Activated T-cell treated with anti-CD3 and anti-CD28 coated beads for 24 hours (primary cell): ENCODE measurements around the gene DRAM1.
"Not testable (repeated sequence)": the region's sequence is repeated elsewhere in the genome, so short reads cannot be mapped to it uniquely, and the experiment has no call there.

Experiments used
- DNase-seq: peaks from one replicate; pipeline ENCODE4 v3.0.0-alpha.2; 2020; ENCODE audit warnings: low read depth

The DRAM1 gene, protein sequence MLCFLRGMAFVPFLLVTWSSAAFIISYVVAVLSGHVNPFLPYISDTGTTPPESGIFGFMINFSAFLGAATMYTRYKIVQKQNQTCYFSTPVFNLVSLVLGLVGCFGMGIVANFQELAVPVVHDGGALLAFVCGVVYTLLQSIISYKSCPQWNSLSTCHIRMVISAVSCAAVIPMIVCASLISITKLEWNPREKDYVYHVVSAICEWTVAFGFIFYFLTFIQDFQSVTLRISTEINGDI

DNA sequence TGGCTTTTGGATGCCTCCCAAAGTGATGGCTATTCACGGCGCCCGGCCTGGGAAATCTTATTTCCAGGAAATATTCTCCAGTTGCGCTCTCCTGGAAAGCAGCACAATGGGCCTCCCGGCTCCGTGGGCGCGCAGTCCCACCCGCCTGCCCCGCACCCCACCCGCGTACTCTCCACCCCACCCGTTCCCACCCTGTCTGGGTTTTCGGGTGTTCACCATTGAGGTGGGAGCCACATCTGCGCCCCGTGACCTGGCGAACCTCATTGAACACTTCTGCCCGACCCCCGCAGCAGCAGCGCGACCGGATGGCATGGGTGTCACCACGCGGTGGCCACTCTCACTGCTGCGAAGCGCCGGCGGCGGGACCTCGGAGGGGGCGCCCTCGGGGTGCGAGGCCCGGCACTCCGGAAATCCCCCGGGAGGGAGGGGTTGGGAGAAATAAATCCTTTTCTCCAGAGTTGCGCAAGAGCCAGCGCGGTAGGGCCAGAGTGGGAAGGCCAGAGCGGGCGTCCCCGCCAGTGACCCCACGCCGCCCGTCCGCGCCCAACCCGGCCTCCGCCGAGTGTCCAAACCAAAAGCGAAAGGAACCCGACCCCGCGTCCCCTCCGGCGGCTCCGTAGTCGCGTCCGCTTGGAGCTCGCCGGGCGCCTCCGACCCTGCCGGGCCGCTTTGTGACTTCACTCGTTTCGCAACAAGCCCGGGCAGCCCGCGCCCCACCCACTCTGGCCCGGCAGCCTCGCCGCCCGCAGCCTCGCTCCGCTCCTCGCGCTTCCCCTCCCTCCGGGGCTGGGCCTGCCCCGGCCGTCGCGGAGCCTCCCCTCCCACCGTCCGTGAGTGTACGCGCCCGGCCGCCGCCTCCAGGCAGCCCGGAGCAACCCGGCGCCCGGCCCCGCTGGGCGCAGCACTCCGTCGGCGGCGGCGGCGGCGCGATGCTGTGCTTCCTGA is at the start of gene DRAM1:
TSS of gene DRAM1 (plus strand) at position 720 of the 945 bp plus-strand sequence. CDS start at position 930, 210 bp downstream.
- DNase-seq, result peak; percentile 55

DNA sequence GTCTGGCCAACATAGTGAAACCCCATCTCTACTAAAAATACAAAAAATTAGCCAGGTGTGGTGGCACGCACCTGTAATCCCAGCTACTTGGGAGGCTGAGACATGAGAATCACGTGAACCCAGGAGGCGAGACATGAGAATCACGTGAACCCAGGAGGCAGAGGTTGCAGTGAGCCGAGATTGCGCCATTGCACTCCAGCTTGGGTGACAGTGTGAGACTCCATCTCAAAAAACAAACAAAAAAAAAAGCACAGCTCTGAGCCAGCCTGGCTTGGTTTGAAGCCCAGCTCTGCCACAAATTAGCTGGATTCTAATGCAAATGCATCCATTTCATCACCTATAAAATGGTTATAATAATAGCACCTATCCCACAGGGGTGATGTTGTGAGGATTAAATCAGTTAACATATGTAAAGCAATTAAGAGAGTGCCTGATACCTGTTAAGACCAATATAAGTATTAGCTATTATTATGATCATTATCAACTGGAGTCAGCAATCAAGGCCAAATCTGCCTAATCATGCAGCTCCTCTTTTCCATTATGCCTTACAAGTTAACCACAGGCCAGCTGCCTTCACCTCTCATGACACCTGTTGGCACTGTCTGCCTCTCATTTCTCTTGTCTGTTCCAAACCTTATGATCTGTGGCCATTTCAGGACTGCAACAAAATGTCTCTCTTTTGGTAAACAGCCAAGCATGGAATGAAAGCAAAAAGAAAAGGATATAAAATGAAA is 48.8 kb upstream of the DRAM1 start:
- DNase-seq, result no peak

DNA sequence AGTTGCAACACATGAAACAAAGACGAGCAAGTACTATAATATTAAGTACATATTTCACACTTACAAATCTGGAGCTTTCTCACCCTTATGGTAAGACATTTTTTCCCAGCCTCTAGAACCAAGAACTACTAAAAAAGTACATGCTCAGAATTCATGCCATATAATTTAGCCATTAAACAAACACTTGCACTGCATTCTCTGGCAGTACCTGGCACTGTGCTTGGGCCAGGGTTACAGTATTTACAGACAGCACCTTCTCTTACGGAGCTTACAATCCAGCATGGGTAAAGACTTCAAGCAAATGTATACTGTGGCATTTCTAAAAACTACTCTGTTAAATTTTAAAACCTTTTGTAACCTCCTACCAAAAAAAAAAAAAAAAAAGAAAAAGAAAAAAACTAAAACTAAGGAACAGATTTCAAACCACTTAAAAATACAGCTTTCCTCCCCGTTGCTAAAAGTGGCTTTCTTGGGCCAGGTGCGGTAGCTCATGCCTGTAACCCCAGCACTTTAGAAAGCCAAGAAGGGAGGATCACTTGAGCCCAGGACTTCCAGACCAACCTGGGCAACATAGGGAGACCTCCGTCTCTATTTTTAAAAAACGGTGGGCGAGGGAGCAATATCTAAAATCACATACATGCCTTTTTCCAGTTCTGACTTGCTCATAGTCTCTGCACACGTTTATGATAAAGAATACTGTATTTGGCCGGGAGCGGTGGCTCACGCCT is 47.6 kb upstream of the DRAM1 start:
- no peak for DNase-seq

DNA sequence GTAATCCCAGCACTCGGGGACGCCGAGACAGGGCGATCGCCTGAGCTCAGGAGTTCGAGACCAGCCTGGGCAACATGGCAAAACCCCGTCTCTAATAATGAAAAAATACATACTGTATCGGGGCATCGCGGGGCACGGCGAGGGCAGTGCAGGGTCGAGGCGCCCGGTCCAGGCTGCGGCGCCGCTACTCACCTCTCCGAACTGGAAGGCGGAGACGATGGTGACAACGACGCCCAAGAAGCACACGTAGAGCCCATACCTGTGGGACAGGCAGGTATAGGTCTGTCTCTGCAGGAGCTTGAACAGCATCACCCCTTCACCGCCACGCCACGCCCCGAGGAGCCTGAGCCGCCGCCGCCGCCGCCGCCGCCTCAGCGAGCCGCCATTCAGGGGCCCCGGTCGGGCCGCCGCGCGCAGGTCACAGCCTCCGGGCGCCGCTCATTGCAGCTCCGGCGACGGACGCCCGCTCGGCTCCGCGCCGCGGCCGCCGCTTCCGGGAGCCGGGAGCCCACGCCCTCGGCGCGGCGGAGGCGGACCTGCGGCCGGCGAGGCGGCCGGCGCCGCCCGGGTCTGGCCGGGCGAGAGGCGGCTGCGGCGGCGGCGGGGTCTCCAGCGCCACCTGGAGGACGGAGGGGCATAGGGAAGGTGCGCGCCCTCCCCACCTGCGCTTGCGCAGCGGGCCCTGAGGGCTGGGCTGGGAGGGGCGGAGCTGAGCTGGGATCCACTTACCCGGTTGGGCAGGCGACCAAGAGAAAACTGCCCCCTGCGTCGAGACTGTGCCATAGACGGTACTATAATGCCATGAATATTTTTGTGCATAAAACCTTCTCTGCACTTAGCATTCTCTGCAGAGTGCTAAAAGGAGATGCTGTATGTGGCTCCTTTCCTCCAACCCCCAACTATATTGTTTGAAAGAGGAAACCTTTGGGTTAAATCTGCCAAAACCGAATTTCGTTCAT is 46.7 kb upstream of the DRAM1 start, which contains the start of gene GNPTAB:
TSS of gene GNPTAB (minus strand) at position 593 of the 959 bp plus-strand sequence. CDS start at position 309, 284 bp downstream.
- DNase-seq, result peak; percentile 94

DNA sequence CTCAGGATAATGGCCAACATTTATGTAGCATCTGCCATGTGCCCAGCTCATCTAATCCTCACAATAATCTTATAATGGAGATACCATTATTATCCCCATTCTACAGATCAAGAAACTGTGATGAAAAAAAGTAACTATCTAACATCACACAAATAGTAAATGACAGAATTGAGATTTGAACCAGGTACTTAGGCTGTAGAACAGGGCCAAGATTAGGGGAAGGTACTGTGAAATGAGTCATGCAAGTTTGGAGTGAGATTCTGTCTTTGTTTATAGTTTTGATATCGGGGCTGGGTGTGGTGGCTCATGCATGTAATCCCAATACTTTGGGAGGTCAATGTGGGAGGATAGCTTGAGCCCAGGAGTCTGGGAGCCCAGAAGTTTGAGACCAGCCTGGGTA is 45.4 kb upstream of the DRAM1 start:
- DNase-seq, result no peak

DNA sequence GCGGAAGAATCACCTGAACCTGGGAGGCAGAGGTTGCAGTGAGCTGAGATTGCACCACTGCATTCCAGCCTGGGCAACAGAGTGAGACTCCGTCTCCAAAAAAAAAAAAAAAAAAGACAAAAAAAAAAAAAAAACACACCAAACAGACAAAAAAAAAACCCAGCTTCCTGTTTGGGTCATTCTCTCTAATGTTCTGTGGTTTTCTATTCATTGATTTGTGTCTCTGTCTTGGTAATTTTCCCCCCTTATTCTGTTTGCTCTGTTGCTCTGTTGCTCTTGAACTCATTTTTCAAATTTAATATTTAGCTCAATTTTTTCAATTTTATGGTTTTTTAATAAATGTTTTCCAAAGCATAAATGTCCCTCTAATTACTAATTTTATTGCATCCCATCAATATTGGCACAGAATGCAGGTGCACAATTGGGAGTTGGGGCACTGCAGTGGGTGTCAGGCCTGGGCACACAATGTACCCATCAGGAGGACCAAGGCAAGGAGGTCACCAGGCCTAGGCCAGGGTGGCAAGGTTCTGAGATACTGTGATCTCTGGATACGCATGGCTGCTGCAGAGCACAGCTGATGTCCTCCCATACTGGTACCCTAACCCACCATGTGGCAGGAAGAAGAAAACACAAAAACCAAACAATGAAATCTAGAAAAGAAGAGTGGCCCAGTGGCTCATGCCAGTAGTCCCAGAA is 38.6 kb upstream of the DRAM1 start:
- no peak for DNase-seq

DNA sequence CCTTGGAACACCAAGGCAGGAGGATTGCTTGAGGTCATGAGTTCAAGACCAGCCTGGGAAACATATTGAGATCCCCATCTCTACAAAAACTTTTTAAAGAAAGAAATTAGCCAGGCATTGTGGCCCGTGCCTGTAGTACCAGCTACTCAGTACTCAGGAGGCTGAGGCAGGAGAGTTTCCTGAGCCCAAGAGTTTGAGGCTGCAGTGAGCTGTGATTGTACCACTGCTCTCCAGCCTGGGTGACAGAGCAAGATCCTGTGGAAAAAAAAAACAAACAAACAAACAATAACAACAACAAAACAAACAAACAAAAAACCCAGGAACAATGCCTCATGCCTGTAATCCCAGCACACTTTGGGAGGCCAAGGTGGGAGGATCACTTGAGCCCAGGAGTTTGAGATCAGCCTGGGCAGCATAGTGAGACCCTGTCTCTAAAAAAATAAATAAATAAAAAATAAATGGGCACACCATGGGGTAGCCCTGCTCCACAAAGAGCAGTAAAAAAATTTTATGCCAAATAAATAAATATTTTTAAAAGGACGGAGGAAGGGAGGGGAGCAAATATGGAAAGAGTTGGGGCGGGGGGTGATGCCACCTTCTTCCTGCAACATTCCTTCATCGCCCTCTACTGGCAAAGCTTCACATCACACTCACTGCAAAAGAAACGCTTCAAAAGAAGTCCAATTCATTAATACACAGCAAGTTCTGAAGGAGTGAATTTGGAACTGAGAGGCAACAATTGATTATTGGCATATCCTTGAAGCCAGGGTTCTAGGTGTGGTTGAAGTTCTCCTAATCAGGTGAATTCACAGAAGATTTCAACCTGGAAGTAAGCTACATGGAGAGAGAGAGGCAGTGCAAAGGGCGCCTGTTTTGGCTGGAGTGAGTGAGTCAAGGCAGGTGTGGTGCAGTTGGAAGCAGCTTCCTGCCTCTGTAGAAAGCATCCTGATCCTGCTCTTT is 37.8 kb upstream of the DRAM1 start:
- DNase-seq, result peak; percentile 64

DNA sequence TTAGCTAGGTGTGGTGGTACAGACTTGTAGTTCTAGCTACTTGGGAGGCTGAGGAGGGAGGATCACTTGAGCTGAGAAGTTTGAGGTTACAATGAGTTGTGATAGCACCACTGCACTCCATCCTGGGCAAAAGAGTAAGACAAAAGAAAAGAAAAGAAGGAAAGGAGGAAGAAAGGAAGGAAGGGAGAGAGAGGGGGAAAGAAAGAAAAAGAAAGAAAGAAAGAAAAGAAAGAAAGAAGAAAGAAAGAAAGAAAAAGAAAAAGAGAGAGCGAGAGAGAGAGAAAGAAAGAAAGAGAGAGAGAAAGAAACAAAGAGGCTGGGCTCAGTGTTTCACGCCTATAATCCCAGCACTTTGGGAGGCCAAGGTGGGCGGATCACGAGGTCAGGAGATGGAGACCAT is 36.3 kb upstream of the DRAM1 start:
- DNase-seq, result no peak

DNA sequence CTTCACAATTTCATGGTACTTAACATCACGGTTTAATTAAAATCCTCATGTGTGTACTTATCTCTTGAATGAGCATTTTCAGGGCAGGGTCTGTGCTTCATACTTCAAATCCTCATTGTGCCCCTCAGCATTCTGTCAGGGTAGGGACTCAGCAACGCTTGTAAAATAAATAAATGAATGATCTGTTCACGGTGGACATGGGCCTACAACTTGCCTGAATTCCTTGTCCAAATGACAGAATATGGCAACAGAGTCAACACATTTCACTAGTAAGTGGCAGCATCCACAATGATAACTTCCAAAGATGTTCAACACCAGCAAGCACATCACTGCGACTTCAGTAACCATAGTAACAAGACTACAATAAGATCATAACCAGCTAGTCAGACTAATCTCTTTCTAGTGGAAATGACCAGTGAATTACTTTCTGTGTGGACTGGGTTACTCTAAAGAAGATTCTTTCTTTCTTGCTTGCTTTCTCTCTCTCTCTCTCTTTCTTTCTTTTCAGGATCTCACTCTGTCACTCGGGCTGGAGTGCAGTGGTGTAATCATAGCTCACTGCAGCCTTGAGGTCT is 32.2 kb upstream of the DRAM1 start:
- DNase-seq, result no peak

DNA sequence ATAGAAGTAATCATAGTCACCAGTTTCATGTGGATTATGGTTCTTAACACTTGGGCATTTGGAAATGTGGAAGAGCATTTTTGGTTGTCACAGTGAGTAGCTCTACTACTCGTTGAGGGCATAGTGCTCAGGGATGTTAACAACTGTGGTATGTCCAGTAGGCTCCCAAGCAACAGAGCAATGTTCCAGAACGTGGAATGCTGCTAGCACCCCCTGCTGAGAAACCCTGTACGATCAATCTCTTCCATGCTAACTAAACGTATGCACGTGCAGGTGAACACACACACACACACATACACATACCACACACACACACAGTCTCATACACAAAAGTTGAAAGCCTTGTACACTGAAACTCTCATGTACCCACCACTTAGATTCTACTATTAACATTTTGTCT is 30.1 kb upstream of the DRAM1 start:
- DNase-seq, result no peak

DNA sequence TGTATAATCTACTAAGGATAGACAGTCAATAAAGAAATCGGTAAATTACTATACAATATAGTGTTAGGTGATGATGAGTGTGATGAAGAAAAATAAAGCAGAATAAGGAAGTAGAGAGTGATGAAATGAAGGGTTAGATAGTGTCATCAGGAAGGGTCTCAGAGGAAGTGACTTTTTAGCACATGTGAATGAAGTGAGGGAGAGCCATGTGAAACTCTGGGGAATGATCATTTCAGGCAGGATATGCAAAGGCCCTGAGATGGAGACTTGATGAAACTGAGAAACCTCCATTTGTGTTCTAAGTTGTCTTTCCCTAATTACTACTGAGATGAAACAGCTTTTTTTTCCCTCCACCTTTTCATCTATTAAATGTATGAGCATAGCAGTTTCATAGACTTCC is 27.2 kb upstream of the DRAM1 start:
- DNase-seq, result no peak

DNA sequence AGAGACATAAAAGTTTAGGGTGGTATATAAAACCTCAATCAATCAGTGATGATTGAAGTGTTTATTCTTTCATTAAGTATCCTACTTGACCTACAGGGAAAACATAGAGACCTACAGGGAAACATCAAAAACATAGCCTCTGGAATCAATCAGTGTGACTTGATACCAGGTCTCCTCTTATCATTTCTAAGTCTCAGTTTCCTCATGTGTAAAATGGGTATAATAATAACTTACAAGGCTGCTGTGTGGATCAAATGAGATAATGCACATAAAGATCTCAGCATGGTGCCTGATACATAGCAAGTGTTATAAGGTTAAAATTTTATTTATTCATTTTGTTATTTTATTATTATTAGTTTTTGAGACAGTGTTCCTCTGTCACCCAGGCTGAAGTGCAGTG is 24.4 kb upstream of the DRAM1 start:
- no peak for DNase-seq

DNA sequence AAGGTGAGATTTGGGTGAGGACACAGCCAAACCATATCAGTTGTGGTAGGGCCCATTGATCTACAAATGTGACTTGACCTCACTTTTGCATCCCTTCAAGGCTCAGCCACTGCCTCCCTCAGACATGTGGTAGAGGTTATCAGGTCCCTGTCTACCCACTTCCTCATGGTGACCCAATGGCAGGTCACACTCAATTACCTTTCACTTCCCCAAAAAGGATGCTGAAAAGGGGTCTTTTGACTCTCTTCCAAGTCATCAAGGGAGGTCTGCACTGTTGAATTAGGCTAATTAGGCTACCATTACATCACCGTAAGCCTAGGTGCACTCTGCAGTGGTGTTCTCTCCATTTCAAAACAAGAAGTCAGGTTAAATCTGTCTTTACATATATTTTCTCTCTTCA is 22.6 kb upstream of the DRAM1 start:
- no peak for DNase-seq

DNA sequence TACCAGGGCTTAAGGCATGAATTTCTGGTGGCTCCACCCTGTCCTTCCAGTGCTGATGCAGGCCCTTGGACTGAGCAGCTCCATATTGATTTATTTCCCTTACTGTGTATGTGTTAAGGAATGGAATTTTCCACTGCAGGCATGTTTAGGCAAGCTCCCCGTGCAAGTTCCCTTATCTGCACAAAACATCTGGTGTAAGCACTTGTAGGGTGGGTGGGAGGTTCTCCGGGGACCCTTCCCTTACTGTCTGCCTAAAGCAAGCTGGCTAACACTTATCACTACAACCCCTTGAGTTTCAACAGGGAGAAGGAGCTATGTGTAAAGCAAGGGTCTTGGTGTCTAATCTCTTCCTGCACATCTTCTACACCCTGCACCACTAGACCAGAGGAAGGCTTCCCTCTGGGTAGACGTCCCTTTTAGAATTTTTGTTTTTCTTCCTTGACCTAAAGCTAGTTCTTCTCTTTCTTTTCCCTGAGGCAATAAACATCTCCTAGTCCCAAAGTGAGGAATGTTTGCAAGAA is 22.0 kb upstream of the DRAM1 start:
- no peak for DNase-seq

DNA sequence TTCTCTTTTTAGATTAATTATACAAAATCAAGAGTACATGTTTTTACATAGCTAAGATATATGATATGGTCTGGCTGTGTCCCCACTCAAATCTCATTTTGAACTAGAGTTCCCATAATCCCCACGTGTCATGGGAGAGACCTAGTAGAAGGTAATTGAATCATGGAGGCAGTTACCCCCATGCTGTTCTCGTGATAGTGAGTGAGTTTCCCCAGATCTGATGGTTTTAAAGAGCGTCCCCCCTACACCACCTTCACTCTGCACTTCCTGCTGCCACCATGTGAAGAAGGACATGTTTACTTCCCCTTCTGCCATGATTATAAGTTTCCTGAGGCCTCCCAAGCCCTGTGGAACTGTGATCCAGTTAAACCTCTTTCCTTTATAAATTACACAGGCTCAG is 21.4 kb upstream of the DRAM1 start:
- DNase-seq, result no peak

DNA sequence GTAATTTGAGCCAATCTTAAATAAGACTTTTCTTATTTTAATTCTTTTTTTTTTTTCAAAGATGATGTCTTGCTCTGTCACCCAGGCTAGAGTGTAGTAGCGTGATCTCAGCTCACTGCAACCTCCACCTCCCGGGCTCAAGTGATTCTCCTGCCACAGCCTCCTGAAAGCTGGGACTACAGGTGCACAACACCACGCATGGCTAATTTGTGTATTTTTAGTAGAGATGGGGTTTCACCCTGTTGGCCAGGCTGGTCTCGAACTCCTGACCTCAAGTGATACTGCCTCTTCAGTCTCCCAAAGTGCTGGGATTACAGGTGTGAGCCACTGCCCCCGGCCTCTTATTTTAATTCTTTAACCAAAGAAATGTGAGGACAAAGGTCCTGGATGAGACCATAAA is 20.8 kb upstream of the DRAM1 start:
- not testable (repeated sequence) for DNase-seq

DNA sequence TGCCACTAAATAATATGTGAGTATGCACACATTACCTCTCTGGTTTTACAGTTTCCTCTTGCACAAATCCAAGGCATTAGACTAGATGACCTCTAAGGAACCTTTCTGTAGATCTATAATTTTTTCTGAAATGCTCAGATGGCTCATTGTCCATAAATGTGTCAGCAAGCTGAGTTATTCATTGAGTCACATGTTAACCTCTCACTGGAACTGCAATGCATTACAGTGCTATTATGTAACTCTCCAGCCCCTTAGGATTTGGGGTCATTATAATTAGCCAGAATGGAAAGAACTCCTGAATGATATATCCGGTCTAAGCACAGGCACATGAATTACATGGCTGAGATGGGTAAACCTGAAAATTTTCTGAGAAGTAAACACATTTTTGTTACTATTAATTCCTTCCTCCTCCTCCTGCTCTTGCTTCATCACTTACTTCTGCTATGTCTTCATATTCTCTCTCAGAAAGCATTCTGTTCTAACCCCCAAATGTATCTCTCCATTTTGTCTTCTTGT is 20.3 kb upstream of the DRAM1 start:
- no peak for DNase-seq

DNA sequence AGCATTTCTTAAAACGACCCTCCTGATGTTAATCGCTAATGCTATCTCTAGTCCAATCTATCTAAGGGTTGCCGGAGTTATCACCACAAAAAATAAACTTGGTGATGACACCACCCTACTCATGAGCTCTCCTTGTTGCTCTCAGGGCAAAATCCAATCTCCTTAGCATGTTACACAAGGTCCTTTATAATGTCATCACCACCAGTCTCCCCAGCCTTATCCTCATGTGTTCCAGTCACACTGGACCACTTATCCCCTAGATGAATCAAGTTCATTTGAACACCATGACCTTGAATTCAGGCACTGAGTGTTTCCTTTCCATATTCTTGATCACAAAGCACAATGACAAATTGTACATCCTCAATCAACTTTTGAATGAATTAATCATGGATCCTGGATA is 19.0 kb upstream of the DRAM1 start:
- no peak for DNase-seq
